Stimulated activated naive CD8-positive, alpha-beta T cell treated with anti-CD3 and anti-CD28 coated beads, Interleukin-15, Interleukin-2, amounts not matched to agents 100 ng/mL and 50 ng/mL, for 24 hours (primary cell): ENCODE results near the gene PPP2R3A.
"Not testable (repeated sequence)": the region's sequence is repeated elsewhere in the genome, so short reads cannot be mapped to it uniquely, and the experiment has no call there.

Experiments used
- H3K27ac Mint-ChIP-seq: one replicate; pipeline ENCODE4 v1.8.0; 2021; ENCODE audit warnings: mild to moderate bottlenecking, mixed read lengths
- H3K27me3 Mint-ChIP-seq: one replicate; pipeline ENCODE4 v1.8.0; 2021; ENCODE audit warnings: mixed read lengths
- H3K36me3 Mint-ChIP-seq: one replicate; pipeline ENCODE4 v1.8.0; 2021; ENCODE audit warnings: low read depth, mixed read lengths
- H3K4me1 Mint-ChIP-seq: one replicate; pipeline ENCODE4 v1.8.0; 2021; ENCODE audit warnings: low read depth, mixed read lengths
- H3K4me3 Mint-ChIP-seq: one replicate; pipeline ENCODE4 v1.8.0; 2021; ENCODE audit warnings: mild to moderate bottlenecking, mixed read lengths
- H3K9me3 Mint-ChIP-seq: one replicate; pipeline ENCODE4 v1.8.0; 2021; ENCODE audit warnings: mixed read lengths

The PPP2R3A gene

DNA sequence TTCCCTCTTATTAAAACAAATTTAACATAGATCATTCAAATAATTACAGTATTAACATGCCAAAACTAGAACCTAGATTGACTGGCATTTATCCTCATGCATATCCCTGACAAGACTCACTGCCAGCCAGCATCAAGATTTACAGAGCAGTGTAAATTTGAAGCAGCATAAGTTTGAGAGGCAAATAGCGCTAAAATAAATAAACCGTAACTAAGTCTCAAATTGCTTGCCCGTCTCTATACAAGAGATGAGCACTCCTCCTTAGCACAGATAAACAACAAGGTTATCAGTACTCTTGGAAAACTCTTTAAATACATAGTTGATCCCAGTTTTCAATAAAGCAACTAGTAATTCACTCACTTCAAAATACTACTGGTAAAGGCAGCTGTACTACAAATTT lies 201.0 kb downstream of the PPP2R3A start:
- H3K36me3 Mint-ChIP-seq = peaks cover 20% of the 10 kb centered on the region
- peaks cover 64% of the 10 kb centered on the region for H3K4me1 Mint-ChIP-seq
- no peak overlapping the region for H3K4me3 Mint-ChIP-seq
- no peaks in the 10 kb centered on the region for H3K9me3 Mint-ChIP-seq
- H3K27ac Mint-ChIP-seq = no peak overlapping the region
- no peaks in the 10 kb centered on the region for H3K27me3 Mint-ChIP-seq

DNA sequence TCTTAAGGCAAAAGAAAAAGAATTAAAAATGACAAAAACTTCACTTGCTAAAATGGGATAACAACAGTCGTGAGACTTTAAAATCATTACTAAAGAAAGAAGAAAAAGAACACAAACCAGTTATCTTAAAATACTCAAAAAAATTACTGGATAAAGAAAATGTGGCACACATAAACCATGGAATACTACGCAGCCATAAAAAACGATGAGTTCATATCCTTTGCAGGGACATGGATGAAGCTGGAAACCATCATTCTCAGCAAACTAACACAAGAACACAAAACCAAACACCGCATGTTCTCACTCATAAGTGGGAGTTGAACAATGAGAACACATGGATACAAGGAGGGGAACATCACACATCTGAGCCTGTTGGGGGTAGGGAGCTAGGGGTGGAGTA lies 202.7 kb downstream of the PPP2R3A start:
- not testable (repeated sequence) for H3K27ac Mint-ChIP-seq, H3K27me3 Mint-ChIP-seq, H3K4me3 Mint-ChIP-seq, H3K9me3 Mint-ChIP-seq
- H3K36me3 Mint-ChIP-seq = peaks cover 19% of the 10 kb centered on the region
- peaks cover 55% of the 10 kb centered on the region for H3K4me1 Mint-ChIP-seq

DNA sequence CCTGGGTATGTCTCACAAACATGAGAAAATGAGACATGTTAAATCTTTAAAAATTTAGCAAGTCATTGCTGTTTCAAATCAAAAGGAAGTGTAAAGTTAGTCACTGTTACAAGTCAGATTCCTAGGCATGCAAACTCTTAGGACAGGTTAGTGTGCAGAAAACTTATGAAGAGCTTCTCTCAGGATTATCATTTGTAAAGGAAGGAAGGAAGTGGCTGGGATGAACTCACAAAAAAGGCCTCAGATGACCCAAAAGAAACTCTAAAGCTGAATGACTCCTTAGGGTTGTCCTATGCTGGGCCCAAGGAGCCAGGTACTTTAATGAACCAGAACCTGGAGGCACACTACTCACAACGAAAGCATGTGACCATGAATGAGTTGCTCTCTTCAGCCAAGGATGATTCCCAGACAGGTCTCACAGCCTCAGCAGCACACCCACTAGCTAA lies 205.6 kb downstream of the PPP2R3A start:
- no peaks in the 10 kb centered on the region for H3K27me3 Mint-ChIP-seq
- H3K9me3 Mint-ChIP-seq = no peaks in the 10 kb centered on the region

DNA sequence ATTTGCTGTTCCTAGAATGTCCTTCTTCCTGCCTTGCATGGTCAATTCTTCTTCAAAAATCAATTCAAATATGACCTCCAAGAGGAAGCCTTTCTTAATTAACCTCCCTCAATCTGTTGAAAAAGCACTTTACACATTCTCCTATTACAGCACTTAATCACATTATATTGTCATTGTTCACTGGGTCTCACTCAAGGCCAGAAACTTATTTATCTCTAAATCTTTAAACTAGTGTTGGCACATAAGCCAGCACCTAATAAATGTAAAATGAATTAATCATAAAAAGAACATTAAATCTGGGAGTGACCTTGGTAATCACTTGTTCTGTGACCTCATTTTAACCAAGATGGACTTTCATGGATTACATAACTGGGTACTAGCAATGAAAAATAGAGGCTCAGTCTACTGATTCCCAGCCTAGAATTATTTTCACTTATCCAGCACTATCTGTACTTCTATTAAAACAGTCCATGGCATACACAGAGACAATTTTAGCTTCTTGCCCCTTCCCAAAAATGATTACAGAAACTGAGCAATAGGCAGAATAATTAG lies 208.5 kb downstream of the PPP2R3A start:
- peaks cover 41% of the 10 kb centered on the region for H3K4me1 Mint-ChIP-seq
- no peaks in the 10 kb centered on the region for H3K9me3 Mint-ChIP-seq
- peaks cover 3% of the 10 kb centered on the region for H3K36me3 Mint-ChIP-seq
- H3K4me3 Mint-ChIP-seq = no peak overlapping the region
- no peaks in the 10 kb centered on the region for H3K27me3 Mint-ChIP-seq
- no peak overlapping the region for H3K27ac Mint-ChIP-seq

More for the DNA sequence above, 205.6 kb downstream of the PPP2R3A start:
- Mint-ChIP-seq H3K4me3 (no peak overlapping the region), H3K27ac (peak overlapping the region; percentile 75), H3K36me3 (peaks cover 14% of the 10 kb centered on the region), H3K4me1 (peaks cover 43% of the 10 kb centered on the region)

DNA sequence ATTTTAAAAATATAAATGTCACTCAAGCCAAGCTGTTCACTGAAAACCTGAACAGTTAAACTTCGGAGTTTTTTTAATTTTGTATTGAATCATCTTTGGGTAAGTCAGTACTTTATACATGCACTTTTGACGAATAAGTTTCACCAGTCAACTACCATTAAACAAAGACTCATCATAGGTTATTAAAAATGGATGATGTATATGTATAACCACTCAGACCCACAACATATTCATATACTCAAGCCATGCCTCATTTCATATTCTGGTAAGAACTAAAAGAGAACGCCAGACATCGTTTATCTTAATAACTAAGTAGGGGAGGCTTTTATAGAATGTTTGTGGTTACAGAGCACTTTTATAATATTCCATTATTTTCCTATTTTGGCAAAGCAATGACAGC lies 212.3 kb downstream of the PPP2R3A start:
- no peak overlapping the region for H3K4me3 Mint-ChIP-seq
- H3K27ac Mint-ChIP-seq = no peak overlapping the region
- H3K27me3 Mint-ChIP-seq = no peaks in the 10 kb centered on the region

DNA sequence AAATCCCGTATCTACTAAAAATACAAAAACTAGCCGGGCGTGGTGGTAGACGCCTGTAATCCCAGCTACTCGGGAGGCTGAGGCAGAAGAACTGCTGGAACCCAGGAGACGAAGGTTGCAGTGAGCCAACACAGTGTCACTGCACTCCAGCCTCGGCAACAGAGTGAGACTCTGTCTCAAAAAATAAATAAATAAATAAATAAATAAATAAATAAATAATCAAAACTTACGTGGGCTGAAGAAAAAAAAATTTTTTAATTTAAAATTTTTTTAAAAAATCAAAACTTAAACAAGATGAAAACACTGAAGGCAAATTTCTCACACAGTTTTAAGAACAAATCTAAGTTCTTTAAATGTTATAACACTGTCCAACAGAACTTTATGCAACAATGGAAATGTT lies 216.2 kb downstream of the PPP2R3A start:
- Mint-ChIP-seq H3K4me1 (peaks cover 92% of the 10 kb centered on the region), H3K27ac (no peak overlapping the region), H3K36me3 (peaks cover 3% of the 10 kb centered on the region), H3K4me3 (no peak overlapping the region), H3K9me3 (no peaks in the 10 kb centered on the region), H3K27me3 (no peaks in the 10 kb centered on the region)

More for the DNA sequence above, 212.3 kb downstream of the PPP2R3A start:
- Mint-ChIP-seq H3K4me1 (peaks cover 72% of the 10 kb centered on the region), H3K9me3 (no peaks in the 10 kb centered on the region), H3K36me3 (peaks cover 5% of the 10 kb centered on the region)

DNA sequence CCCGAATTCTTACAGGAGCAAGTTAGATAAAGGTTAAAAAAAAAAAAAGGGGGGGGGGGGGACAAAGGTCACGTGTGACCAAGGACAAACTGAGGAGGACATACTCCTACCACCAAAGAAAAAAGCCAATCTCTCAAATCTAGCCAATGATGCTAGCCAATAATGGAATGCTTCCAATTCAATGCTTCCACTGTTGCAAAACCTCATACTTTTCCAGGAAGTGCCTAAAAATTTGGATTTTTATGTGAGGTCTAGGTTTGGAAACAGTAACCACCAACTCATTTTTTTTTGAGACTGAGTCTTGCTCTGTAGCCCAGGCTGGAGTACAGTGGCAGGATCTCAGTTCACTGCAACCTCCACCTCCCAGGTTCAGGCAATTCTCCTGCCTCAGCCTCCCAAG lies 219.2 kb downstream of the PPP2R3A start:
- Mint-ChIP-seq H3K9me3 (no peaks in the 10 kb centered on the region), H3K27ac (peak overlapping the region; percentile 11), H3K4me1 (peaks cover 92% of the 10 kb centered on the region), H3K36me3 (peaks cover 6% of the 10 kb centered on the region), H3K27me3 (no peaks in the 10 kb centered on the region), H3K4me3 (no peak overlapping the region)

DNA sequence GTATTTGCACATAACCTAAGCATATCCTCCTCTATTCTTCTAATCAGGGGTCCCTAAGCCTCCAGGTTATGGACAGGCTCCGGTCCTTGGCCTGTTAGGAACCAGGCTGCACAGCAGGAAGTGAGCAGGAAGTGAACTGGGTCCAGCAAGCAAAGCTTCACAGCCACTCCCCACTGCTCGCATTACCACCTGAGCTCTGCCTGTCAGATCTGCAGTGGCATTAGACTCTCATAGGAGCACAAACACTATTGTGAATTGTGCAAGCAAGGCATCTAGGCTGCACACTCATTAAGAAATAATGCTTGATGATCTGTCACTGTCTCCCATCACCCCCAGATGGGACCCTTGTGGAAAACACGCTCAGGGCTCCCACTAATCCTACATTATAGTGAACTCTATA lies 220.8 kb downstream of the PPP2R3A start:
- H3K27me3 Mint-ChIP-seq = no peaks in the 10 kb centered on the region
- no peaks in the 10 kb centered on the region for H3K9me3 Mint-ChIP-seq
- H3K36me3 Mint-ChIP-seq = peaks cover 18% of the 10 kb centered on the region
- H3K4me1 Mint-ChIP-seq = peaks cover 95% of the 10 kb centered on the region
- H3K4me3 Mint-ChIP-seq = peak overlapping the region; percentile 24
- H3K27ac Mint-ChIP-seq = peak overlapping the region; percentile 1

DNA sequence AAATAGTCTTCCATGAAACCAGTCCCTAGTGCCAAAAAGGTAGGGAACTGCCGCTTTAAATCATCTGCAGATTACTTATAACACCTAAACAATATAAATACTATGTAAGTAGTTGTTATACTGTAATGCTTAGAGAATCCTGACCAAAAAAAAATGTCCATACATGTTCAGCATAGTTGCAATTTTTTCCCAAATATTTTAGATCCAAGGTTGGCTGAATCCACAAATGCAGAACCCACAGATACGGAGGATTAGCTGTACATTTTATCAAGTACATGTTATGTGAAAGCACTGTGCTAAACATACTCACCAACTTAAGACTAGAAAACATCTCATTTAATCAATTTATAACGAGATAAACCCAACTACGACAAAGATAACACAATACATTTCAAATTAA lies 221.3 kb downstream of the PPP2R3A start:
- peaks cover 98% of the 10 kb centered on the region for H3K4me1 Mint-ChIP-seq
- H3K4me3 Mint-ChIP-seq = no peak overlapping the region
- no peaks in the 10 kb centered on the region for H3K9me3 Mint-ChIP-seq
- H3K27ac Mint-ChIP-seq = no peak overlapping the region
- peaks cover 22% of the 10 kb centered on the region for H3K36me3 Mint-ChIP-seq
- no peaks in the 10 kb centered on the region for H3K27me3 Mint-ChIP-seq

DNA sequence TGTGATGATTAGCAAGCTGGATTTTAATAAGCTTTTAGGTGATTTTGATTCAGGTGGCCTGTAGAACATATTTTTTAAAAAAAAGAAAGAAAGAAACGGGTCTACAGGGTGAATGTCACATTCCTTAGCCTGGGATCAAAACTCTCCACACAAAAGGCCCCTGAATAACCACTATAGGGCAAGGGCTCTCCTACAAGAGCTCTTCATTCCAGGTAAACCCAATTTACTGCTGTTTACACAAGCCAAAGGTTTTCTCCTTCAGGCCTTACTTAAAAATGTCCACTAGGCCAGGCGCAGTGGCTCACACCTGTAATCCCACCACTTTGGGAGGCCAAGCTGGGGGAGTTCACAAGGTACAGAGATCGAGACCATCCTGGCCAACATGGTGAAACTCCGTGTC lies 222.3 kb downstream of the PPP2R3A start:
- peaks cover 30% of the 10 kb centered on the region for H3K36me3 Mint-ChIP-seq
- H3K4me3 Mint-ChIP-seq = peak overlapping the region; percentile 38
- H3K4me1 Mint-ChIP-seq = peaks cover 99% of the 10 kb centered on the region
- peak overlapping the region; percentile 21 for H3K27ac Mint-ChIP-seq
- no peaks in the 10 kb centered on the region for H3K9me3 Mint-ChIP-seq
- H3K27me3 Mint-ChIP-seq = no peaks in the 10 kb centered on the region

DNA sequence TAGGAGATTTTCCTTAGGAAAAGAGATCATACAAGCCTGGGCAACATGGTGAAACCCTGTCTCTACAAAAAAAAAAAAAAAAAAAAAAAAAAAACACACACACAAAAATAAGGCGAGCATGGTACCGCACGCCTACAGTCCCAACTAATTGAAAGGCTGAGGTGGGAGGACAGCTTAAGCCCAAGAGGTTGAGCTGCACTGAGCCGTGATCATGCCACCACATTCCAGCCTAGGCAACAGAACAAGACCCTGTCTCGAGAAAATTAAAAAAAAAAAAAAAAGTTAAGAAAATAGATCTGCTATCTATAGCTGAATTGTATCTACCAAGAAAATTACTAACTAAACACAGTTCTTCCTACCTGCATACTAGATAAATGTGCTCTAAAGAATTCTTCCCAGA lies 223.5 kb downstream of the PPP2R3A start:
- peaks cover 96% of the 10 kb centered on the region for H3K4me1 Mint-ChIP-seq
- no peaks in the 10 kb centered on the region for H3K27me3 Mint-ChIP-seq
- H3K9me3 Mint-ChIP-seq = no peaks in the 10 kb centered on the region
- H3K36me3 Mint-ChIP-seq = peaks cover 38% of the 10 kb centered on the region
- no peak overlapping the region for H3K27ac Mint-ChIP-seq
- peak overlapping the region; percentile 37 for H3K4me3 Mint-ChIP-seq

DNA sequence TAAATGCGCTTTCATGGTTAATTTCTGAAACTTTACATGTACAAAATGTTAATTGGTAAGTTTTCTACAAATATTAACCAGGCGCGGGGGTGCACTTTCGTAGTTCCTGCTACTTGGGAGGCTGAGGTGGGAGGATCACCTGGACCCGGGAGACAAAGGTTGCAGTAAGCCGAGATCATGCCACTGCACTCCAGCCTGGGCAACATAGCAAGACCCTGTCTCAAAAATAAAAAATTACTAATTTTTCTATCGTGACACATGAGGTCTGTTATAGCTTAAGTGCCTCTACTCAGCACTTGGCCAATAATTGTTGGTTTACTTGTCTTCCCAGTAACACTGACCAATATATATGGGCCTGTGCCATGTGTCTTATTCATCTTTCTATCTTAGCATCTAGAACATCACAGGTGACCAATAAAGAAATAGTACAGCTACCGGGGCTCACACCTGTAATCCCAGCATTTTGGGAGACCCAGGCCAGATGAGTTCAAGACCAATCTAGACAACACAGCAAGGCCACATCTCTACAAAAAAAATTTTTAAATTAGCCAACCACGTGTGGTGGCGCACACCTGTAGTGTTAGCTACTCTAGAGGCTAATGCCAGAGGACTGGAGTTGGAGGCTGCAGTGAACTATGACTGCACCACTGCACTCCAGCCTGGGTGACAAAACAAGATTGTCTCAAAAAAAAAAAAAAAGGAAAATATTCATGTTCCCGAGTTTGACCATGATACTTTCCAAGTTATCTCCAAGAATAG lies 224.5 kb downstream of the PPP2R3A start:
- Mint-ChIP-seq H3K9me3 (no peaks in the 10 kb centered on the region), H3K27ac (peak overlapping the region; percentile 42), H3K4me3 (peak overlapping the region; percentile 93), H3K4me1 (peaks cover 91% of the 10 kb centered on the region), H3K36me3 (peaks cover 48% of the 10 kb centered on the region), H3K27me3 (no peaks in the 10 kb centered on the region)

DNA sequence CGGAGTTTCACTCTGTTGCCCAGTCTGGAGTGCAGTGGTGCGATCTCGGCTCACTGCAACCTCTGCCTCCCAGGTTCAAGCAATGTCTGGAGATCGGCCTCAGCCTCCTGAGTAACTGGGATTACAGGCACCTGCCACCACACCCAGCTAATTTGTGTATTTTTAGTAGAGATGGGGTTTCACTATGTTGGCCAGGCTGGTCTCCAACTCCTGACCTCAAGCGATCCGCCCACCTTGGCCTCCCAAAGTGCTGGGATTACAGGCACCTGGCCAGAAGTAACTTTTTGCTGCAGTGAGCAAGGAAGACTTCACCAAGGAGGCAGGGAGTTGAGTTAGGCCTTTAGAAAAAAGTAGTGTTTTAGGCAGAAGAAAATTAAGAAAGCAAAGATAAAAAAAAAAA lies 226.7 kb downstream of the PPP2R3A start:
- peaks cover 54% of the 10 kb centered on the region for H3K36me3 Mint-ChIP-seq
- H3K27ac Mint-ChIP-seq = peak overlapping the region; percentile 59

DNA sequence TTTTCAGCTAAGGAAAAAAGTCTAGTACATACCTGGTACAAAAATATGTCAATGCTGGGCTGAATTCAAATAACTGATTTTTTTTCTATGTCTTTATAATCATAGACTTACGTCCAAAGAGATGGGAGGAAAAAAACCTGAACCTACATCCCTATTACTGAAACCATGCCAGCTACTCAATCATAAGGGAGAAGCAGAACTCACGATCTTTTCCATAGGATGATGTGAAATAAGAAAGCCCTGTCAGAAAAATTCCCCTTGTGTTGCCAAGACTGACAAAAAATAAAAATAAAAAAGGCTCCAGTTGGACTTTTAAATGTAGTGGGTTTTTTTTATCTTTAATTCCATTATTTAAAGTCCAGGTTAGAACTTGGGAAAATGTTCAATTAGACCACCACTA lies 227.3 kb downstream of the PPP2R3A start:
- Mint-ChIP-seq H3K9me3 (no peaks in the 10 kb centered on the region), H3K4me1 (peaks cover 78% of the 10 kb centered on the region), H3K27ac (peak overlapping the region; percentile 59), H3K4me3 (peak overlapping the region; percentile 93), H3K27me3 (peaks cover 5% of the 10 kb centered on the region), H3K36me3 (peaks cover 54% of the 10 kb centered on the region)

More for the DNA sequence above, 226.7 kb downstream of the PPP2R3A start:
- not testable (repeated sequence) for H3K9me3 Mint-ChIP-seq, H3K27me3 Mint-ChIP-seq
- Mint-ChIP-seq H3K4me1 (peaks cover 78% of the 10 kb centered on the region), H3K4me3 (peak overlapping the region; percentile 93)

DNA sequence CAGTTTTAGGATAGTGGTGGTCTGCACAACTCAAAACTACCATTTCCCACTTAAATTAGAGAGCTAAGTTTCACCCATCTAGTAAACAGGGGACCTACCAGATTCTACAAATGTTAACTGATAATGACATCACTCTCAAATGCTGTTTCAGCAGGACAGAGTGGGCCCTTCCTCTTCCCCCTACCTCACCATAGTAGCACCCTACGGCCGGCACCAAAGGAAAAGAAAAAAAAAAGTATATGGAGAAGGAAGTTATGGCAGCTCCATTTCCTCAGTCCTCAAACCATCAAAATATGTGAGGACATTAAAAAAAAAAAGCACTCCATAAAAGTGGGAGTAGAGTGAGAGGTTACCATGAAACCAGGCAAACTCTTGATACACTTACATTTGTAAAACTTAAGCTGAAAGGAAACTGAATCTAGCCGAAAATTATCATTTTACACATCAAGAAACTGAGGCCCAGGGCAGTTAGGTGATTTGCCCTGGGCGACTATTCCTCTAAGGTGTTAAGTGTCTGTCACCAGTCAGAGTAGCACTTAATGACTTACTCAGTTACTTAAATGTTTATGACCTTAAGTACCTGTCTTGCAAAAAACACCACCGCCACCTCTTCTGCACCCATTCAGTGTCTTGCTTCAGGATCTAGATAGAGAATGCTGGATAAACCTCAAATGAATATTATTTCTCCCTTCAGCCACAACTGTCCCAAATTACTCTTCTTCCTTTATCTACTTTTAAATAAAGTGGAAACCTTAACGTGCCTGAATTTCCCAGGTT lies 227.9 kb downstream of the PPP2R3A start:
- H3K27me3 Mint-ChIP-seq = peaks cover 5% of the 10 kb centered on the region
- peaks cover 54% of the 10 kb centered on the region for H3K36me3 Mint-ChIP-seq
- peaks cover 78% of the 10 kb centered on the region for H3K4me1 Mint-ChIP-seq

More for the DNA sequence above, 227.9 kb downstream of the PPP2R3A start:
- no peaks in the 10 kb centered on the region for H3K9me3 Mint-ChIP-seq
- H3K4me3 Mint-ChIP-seq = peak overlapping the region; percentile 93
- peak overlapping the region; percentile 92 for H3K27ac Mint-ChIP-seq
